Glomerular visceral epithelial cell (primary cell): ENCODE measurements around the gene NDRG3.
"Not testable (repeated sequence)": the region's sequence is repeated elsewhere in the genome, so short reads cannot be mapped to it uniquely, and the experiment has no call there.

ENCODE experiments used
- DNase-seq: peaks from one replicate; pipeline ENCODE4 v3.0.0-alpha.2; 2016; ENCODE audit errors: extremely low spot score

Gene NDRG3

GRCh38 chr20:36760647-36761046 lies 14.8 kb upstream of the NDRG3 start:
- no peak for DNase-seq

- DNase-seq = no peak
Observed at GRCh38 chr20:36758276-36758675, 12.4 kb upstream of the NDRG3 start.

- no peak for DNase-seq
Observed at GRCh38 chr20:36756496-36756895, 10.6 kb upstream of the NDRG3 start.

- peak; percentile 76 for DNase-seq
Observed at GRCh38 chr20:36754656-36755222, 8.8 kb upstream of the NDRG3 start.

DNA sequence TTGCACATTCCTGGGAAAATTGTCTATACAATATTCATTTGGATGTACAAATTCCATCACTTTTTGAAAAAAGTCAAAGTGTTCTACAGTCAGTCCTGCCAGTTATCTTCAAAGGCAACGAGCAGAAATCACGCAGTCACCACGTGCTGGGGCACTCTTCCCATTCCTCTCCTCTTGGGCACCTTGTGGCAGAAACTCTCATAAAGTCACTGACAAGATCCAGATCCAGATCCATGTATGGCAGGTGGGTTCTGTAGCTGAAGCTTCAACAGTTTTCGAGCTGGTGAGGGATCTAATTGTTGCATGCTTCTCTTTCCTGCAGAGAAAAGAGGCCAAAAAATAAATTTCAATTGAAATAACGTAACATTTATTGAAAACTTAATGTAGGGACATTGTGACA lies 6.7 kb upstream of the NDRG3 start:
- DNase-seq = no peak

DNA sequence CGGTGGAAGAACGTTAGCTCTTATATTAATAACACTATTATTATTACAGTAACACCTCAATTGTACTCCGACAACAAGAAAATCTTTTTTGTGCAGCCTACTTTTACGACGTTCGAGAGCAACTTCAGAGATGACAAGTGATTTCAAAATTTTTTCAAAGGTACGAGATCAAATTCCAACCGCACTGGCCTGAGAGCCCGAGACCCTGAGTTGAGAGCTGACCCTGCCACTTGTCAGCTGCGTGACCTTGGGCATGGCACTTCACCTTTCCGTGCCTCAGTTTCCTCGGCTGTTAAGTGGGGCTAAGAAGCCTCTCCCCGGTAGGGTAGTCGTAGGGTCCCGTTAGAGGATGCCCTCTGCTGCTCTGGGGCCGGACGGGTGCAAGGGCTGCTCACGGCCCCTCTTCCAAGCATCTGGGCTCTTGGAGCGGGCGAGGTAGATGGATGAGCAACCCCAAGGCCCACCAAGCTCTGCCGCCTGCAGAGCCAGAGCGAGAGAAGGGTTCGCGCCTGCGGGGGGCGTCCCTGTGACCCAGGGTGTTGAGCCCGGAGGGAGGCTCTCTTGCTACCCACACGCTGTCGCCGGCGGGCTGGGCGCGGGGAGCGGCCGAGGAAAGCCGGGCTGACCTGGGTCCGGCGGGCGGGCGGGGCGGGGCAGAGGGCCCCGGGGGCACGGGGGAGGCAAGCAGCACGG lies 510 bp downstream of the NDRG3 start:
- DNase-seq = no peak

- peak; percentile 30 for DNase-seq
Observed at GRCh38 chr20:36744764-36745191, 1.1 kb downstream of the NDRG3 start.

DNA sequence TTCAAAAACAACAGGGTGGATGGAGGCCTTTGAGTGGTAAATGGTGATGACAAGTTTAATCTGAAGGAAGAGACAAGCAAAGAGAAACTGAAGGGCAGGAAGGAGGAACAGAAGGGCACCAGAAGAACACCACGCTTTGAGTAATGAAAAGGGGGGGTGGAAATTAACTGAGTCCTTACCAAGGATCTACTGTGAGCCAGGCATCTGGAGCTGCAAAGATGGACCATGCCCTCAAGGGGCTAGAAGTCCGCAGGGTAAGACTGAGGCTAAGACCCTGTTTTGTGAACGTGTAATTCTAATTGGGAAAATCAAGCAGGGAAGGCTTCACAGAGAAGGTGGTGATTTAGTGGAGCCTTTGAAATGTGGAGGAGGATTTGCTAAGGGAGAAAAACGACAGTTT lies 1.6 kb downstream of the NDRG3 start:
- no peak for DNase-seq

DNA sequence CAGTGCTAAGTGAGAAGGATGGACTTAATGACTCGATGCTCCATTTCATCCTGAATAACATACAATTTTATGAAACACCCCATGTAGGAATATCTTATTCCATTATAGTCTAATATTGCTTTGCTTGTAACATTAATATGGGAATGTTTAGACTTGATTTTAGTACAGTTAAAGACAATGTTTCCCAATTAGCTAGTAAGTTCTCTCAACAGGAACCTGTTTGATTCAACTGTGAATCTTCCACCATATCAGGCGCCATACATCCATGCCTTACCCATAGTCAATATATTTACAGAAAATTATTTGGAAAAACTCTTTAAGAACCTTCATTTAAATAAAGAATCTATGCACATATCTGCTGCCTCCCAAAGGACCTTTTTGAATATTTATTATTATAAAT lies 3.3 kb downstream of the NDRG3 start:
- DNase-seq = no peak

DNA sequence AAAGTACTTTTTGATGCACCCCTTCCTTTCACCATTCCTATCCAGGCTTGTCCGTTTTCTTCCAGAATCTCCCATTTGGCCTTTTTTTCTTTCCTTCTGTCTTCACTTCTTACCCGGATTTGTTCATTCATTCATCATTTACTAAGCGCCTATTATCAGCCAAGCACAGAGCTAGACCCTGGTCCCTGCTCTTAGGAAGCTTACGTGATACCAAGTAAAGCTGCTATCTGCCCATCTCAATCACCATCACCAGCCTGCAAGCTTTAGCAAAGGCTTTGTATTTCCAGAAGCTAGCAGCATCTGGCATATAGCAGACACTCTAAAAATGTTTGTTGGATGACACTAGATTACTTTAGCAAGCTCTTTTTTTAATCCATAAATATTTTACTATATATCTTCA lies 4.8 kb downstream of the NDRG3 start:
- DNase-seq = no peak

DNA sequence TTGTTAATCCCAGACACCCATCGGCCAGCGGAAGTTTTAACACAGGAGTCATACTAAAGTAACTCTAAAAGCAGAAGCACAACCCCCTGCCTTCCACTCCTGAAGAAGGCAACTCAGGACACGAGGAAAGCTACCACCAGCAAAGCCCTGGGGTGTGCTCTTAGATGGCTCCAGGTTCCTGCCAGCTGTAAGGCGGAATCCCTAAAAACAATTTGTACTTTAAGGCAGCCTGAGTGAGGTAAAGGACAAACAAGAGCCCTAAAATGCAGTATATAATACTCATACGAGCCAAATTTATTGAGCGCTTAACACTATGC lies 8.7 kb downstream of the NDRG3 start:
- DNase-seq = no peak

- DNase-seq = no peak
Observed at GRCh38 chr20:36736451-36737182, 9.3 kb downstream of the NDRG3 start.

DNA sequence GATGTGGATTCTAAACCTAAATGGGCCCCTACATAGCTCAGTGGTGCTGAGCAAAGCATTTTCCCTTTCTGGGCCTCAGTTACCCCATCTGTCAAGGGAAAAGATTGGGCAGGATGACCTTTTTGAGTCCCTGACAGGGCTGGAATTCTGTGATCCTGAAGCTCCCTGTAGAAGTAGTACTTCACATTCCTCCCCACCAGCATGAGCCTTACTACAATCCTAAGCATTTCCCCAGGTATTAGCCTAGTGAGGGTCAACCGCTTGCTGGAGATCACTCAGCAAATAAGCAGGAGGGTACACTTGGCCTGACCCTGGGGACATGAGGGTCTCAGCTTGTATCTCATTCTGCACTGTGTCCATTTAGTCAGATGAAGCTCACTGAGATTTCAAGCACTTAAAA lies 13.4 kb downstream of the NDRG3 start:
- DNase-seq = no peak

DNA sequence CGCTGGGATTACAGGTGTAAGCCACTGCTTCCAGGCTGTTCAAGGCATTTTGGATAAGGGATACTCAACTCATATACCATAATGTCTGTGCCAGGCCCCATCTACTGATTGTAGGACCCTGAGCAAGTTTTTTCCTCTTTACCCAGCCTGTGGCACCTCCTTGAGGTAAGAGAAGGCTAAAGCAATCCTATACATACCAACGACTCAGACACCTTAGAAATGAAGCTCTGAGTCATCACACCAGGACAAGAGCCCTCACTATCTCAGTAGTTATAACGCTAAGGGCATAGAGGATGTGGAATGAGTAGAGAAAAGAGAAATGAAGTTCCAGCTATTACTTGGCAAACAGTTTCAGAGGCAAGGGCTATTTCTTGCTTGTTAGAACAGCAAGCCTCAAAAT lies 16.9 kb downstream of the NDRG3 start:
- DNase-seq = peak; percentile 50

DNA sequence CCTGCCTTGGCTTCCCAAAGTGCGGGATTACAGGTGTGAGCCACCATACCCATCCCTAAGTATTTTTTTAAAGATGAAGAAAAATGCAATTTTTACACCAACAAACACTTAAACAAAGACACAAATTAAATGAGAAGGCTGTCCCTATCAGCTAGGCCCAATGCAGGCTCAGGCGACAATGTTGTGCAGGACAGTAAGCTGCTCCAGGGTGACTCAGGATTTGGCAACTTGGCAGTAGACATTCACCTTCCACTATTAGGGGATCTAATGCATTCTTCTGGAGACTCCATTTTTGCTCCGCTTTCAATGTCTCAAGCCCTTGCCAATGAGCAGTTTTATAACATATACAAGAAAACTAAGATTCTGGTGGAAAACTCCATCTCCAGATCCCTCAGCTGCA lies 19.7 kb downstream of the NDRG3 start:
- DNase-seq = no peak

DNA sequence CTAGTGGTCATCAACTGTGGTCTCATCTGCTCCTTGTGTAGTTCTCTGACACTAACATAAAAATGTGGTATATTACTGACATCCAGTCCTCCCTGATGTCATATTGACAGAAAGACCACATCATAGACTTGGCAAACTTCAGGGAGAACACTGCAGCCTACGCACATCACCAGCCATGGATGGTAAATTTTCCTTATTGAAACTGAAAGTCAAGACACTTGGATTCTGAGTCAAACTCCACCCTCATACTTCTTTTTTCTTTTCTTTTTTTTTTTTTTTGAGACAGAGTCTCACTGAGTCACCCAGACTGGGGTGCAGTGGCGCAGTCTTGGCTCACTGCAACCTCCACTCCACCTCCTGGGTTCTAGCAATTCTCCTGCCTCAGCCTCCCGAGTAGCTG lies 25.4 kb downstream of the NDRG3 start:
- DNase-seq = no peak

GRCh38 chr20:36717657-36718056 lies 28.2 kb downstream of the NDRG3 start:
- no peak for DNase-seq

GRCh38 chr20:36717021-36717420 lies 28.9 kb downstream of the NDRG3 start:
- no peak for DNase-seq

DNA sequence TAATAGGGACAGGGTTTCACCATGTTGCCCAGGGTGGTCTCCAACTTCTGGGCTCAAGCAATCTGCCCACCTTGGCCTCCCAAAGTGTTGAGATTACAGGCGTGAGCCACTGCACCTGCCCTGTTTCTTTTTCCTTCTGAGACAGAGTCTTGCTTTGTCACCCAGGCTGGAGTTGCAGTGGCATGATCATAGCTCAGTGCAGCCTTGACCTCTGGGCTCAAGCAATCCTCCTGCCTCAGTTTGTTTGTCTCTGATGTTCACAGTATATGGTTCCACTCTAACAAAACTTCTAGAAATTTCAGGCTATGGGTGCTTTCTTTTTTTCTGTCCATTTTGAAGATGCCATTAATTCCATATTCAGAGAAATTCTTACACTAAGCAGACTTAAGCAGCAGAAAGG lies 33.1 kb downstream of the NDRG3 start:
- no peak for DNase-seq

DNA sequence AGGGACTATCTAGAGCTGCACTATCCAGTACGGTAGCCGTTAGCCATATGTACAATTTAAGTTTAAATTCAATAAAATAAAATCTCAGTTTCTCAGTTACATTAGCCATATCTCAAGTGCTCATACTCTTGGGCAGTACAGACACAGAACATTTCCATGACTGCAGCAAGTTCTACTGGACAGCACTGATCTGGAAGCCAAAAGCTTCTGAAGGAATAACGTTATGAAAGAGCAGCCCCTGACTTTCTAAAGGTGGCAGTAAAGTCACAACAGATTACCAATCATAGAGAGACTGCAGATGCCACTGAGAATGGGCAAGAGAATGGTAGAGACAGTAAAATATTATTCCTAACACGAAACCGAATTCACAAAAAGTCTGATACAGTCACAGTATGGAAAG lies 36.8 kb downstream of the NDRG3 start:
- DNase-seq = no peak

GRCh38 chr20:36703530-36703929 lies 42.4 kb downstream of the NDRG3 start:
- no peak for DNase-seq

DNA sequence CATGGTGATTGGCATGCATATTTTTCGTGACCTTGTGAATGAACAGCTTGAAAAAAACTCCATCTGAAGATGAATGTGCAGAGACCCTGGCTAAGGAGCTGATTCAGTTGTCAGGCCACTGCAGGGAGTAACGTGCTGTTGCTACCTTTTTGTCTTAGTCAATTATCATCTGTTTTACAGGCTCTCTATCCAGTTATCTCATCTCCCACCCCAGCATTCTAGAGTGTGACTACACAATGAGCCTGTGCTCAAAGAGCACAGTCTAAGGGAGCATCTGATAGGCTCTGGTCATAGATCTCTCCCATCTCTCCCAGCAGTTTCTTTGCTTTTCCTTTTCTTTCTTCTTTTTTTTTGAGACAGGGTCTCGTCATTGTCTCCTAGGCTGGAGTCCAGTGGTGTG lies 45.5 kb downstream of the NDRG3 start:
- DNase-seq = no peak

GRCh38 chr20:36695467-36695866 lies 50.4 kb downstream of the NDRG3 start:
- not testable (repeated sequence) for DNase-seq
